Body of pancreas (tissue), 4 donors: ENCODE measurements around the gene ALAS2. TPM values are rescaled to one million over a fixed set of nuclear protein-coding genes. Genes with fewer than 3 reads are reported as not detected.
"Not testable (repeated sequence)": the region's sequence is repeated elsewhere in the genome, so short reads cannot be mapped to it uniquely, and the experiment has no call there.

Source experiments
- ATAC-seq: fragments of 150-250 bp; one replicate; pipeline ENCODE4 v1.9.1; 2016
- DNase-seq, 4 donors: peaks; one replicate each; pipeline ENCODE4 v3.0.0-alpha.2; 2019
- H3K27ac ChIP-seq, 4 donors: fragments of 200-600 bp; sonication (generic); 1 replicate in 3 of 4; 2 replicates in 1 of 4; pipeline versions ENCODE4 v1.5.1 to v1.6.1; 2016 to 2019; ENCODE audit warnings: mild to moderate bottlenecking in 1 of 4, mixed read lengths in 1 of 4, moderate library complexity in 1 of 4
- H3K27me3 ChIP-seq, 2 donors: fragments of 200-600 bp; sonication (generic); one replicate each; pipeline ENCODE4 v1.6.0; 2016; ENCODE audit warnings: mild to moderate bottlenecking in 1 of 2
- H3K36me3 ChIP-seq, 2 donors: fragments of 200-600 bp; sonication (generic); replicated peaks in 1 of 2; 2 replicates each; pipeline ENCODE4 v1.5.1; 2016; ENCODE audit warnings: low read depth in 2 of 2; ENCODE audit not compliant: insufficient read depth in 1 of 2
- H3K4me1 ChIP-seq: fragments of 200-600 bp; sonication (generic); one replicate; pipeline ENCODE4 v1.6.0; 2016
- H3K4me3 ChIP-seq, 2 donors: fragments of 200-600 bp; sonication (generic); 1 replicate in 1 of 2; 2 replicates in 1 of 2; pipeline ENCODE4 v1.5.1; 2016 to 2019
- H3K9me3 ChIP-seq, 3 donors: fragments of 200-600 bp; sonication (generic); 1 replicate in 2 of 3; 2 replicates in 1 of 3; pipeline ENCODE4 v1.5.1; 2016
- CTCF ChIP-seq, 7 experiments: fragments of 450-650 bp in 4 of 7; fragments of 200-600 bp in 3 of 7; sonication (generic) in 3 of 7; IDR thresholded peaks; one replicate each; pipeline ENCODE4 v1.5.1; 2016 to 2019; ENCODE audit warnings: antibody characterized with exemption in 7 of 7
- POLR2A ChIP-seq, 3 donors: fragments of 450-650 bp; IDR thresholded peaks; one replicate each; pipeline ENCODE4 v1.6.1; 2016; ENCODE audit warnings: antibody characterized with exemption in 3 of 3, mild to moderate bottlenecking in 2 of 3
- WGBS, 2 donors: methylation state at CpG; one replicate each; pipeline ENCODE4 v1.1.5; 2017; 5-methylcytosine and 5-hydroxymethylcytosine counted together
- intact Hi-C: fragments of 100-400 bp; cut with DNase I; formaldehyde crosslinking; loops from one replicate; pipeline ENCODE4 v1.15.1; 2023
- total RNA-seq, 2 donors: library from RNA; depleted of rRNA; stranded (reverse); fragments of >200 nt; gene quantifications; one replicate each; pipeline ENCODE4 v1.1.0, GENCODE V29; 2016

Gene ALAS2
- total RNA-seq, result not detected

GRCh38 chrX:55030271-55031205 is at the start of gene ALAS2:
TSS of gene ALAS2 (minus strand) at chrX:55030977. CDS start at chrX:55026000, 4,977 bp downstream.
- Histone ChIP-seq H3K36me3 (no peaks in the 10 kb centered on the region), H3K27me3 (no peaks in the 10 kb centered on the region), H3K27ac (no peak within 1 kb of the TSS), H3K4me3 (no peak within 1 kb of the TSS), H3K9me3 (no peaks in the 10 kb centered on the region), H3K4me1 (no peaks in the 10 kb centered on the region)
- WGBS, 2 donors, result 51 to 57% methylated on average over 7 of the region's 7 CpGs
- TF ChIP-seq POLR2A (IDR thresholded peaks at IDR 0.05) (no peak), CTCF (IDR thresholded peaks at IDR 0.05) (no peak)
- DNase-seq (no peak), ATAC-seq (no peak)
- intact Hi-C loops, result no loop called here

DNA sequence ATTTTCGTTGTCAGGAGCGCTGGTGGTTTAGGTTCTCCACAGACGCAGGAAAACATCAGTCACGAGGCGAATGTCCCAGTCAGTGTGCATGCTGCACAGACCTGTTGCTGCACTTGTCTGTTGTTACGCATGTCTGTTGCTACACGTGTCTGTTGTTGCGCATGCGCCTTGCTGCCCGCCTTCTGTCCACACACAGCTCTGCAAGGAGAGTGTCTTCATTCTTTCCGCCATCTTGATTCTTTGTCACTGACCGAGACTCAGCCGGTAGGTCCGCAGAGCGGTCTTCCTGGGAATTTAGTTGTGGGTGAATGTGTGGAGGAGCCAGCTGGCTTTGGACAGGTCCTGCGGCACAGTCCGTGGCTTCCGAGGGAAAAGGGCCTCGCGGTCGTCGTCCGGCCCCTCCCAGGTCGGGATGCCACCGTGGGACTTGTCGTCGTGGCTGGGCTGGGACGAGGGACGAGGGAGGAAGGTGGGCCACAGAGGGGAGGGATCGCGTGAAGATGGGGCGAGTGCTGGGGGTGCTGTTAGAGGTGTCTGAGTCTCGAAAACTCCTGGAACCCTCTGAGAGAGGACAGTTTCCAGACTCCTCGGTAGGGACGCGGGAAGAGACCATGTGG is 44.2 kb upstream of the ALAS2 start, which contains the start of gene PAGE2B:
TSS of gene PAGE2B (plus strand) at position 180 of the 617 bp plus-strand sequence. CDS start 1,012 bp downstream, outside the sequence.
- Histone ChIP-seq H3K4me1 (no peaks in the 10 kb centered on the region), H3K9me3 (no peaks in the 10 kb centered on the region), H3K4me3 (no peak within 1 kb of the TSS), H3K27me3 (no peaks in the 10 kb centered on the region), H3K36me3 (no peaks in the 10 kb centered on the region), H3K27ac (no peak within 1 kb of the TSS)
- no peak for DNase-seq
- WGBS, 2 donors, result 80 to 91% methylated on average over 19 to 25 of the region's 36 CpGs
- no peak for TF ChIP-seq POLR2A (IDR thresholded peaks at IDR 0.05)
- TF ChIP-seq CTCF (IDR thresholded peaks at IDR 0.05), result no peak
- ATAC-seq, result no peak
- intact Hi-C loops, result no loop called here

GRCh38 chrX:55072286-55072685 is 41.5 kb upstream of the ALAS2 start:
- Histone ChIP-seq H3K4me3 (no peak overlapping the region), H3K4me1 (no peaks in the 10 kb centered on the region), H3K27ac (no peak overlapping the region), H3K9me3 (no peaks in the 10 kb centered on the region), H3K27me3 (no peaks in the 10 kb centered on the region), H3K36me3 (no peaks in the 10 kb centered on the region)
- intact Hi-C loops, result no loop called here
- ATAC-seq, result no peak
- WGBS, 2 donors, result 87 to 100% methylated on average over 1 to 3 of the region's 3 CpGs
- TF ChIP-seq CTCF (IDR thresholded peaks at IDR 0.05) (no peak), POLR2A (IDR thresholded peaks at IDR 0.05) (no peak)
- DNase-seq, result no peak

DNA sequence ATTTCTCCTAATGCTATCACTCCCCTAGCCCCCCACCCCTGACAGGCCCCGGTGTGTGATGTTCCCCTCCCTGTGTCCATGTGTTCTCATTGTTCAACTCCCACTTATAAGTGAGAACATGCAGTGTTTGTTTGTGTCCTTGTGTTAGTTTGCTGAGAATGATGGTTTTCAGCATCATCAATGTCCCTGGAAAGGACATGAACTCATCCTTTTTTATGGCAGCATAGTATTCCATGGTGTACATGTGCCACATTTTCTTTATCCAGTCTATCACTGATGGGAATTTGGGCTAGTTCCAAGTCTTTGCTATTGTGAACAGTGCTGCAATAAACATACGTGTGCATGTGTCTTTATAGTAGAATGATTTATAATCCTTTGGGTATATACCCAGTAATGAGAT is 36.4 kb upstream of the ALAS2 start:
- ATAC-seq, intact Hi-C loops, H3K27me3 ChIP-seq, H3K4me3 ChIP-seq, H3K36me3 ChIP-seq, H3K9me3 ChIP-seq, H3K27ac ChIP-seq, DNase-seq, H3K4me1 ChIP-seq: not testable (repeated sequence)
- WGBS, 2 donors, result 58 to 85% methylated on average over 2 of the region's 2 CpGs

GRCh38 chrX:55057675-55058249 is 27.0 kb upstream of the ALAS2 start:
- intact Hi-C loops, result loop anchor here (10.0 kb wide), 1 partner anchor 163 kb away; no protein-coding TSS in a partner anchor
- peak; percentile 14 to 52 (median 27) for DNase-seq

More at GRCh38 chrX:55057675-55058249, 27.0 kb upstream of the ALAS2 start:
- Histone ChIP-seq H3K4me1 (no peaks in the 10 kb centered on the region), H3K4me3 (no peak overlapping the region), H3K27me3 (no peaks in the 10 kb centered on the region), H3K9me3 (no peaks in the 10 kb centered on the region), H3K27ac (no peak overlapping the region), H3K36me3 (no peaks in the 10 kb centered on the region)
- 17 to 22% methylated on average over 5 of the region's 5 CpGs for WGBS, 2 donors
- ATAC-seq, result peak; percentile 70
- TF ChIP-seq CTCF (IDR thresholded peaks at IDR 0.05) (peak; percentile 51 to 83 (median 69)), POLR2A (IDR thresholded peaks at IDR 0.05) (no peak)
